K562 (cell line): Measurements from ENCODE around the gene LLGL1. TPM values are rescaled to one million over a fixed set of nuclear protein-coding genes. Genes with fewer than 3 reads are reported as not detected.

Experiments used
- HEY1 ChIP-seq: fragments of 250-450 bp; sonication (Bioruptor Pico); IDR thresholded peaks from 2 replicates; pipeline ENCODE4 v1.5.0; 2020; ENCODE audit warnings: mild to moderate bottlenecking, moderate library complexity, borderline replicate concordance
- RAD51 ChIP-seq: fragments of 450-650 bp; IDR thresholded peaks from 2 replicates; pipeline ENCODE4 v1.7.1; 2016; ENCODE audit warnings: low read depth, mild to moderate bottlenecking, borderline replicate concordance
- SRSF7 ChIP-seq: fragments of 200-400 bp; formaldehyde crosslinking; optimal IDR thresholded peaks from 2 replicates; pipeline ENCODE3; 2017; ENCODE audit warnings: mild to moderate bottlenecking, low read depth, low read length
- TOE1 ChIP-seq, 2 experiments: fragments of 450-650 bp in 1 of 2; sonication (generic) in 1 of 2; formaldehyde crosslinking in 1 of 2; IDR thresholded peaks; 2 replicates each; pipeline versions ENCODE4 v1.7.1 to v1.8.0; 2016 to 2022; ENCODE audit warnings: borderline replicate concordance in 2 of 2, mild to moderate bottlenecking in 2 of 2, antibody characterized with exemption in 1 of 2, inconsistent platforms in 1 of 2, low read depth in 1 of 2, missing genetic modification reagents in 1 of 2, moderate library complexity in 1 of 2
- ZNF395 ChIP-seq: fragments of 200-800 bp; sonication (Bioruptor generic); IDR thresholded peaks from 2 replicates; pipeline ENCODE4 v1.6.1; 2017; ENCODE audit warnings: missing genetic modification characterization, missing compliant biosample characterization
- ZNF717 ChIP-seq: fragments of 250-450 bp; sonication (Bioruptor Pico); IDR thresholded peaks from 2 replicates; pipeline ENCODE4 v1.5.0; 2021
- polyA plus RNA-seq, 8 experiments: library from polyadenylated mRNA; depleted of rRNA in 4 of 8; stranded (reverse) in 5 of 8; unstranded in 3 of 8; fragments of >200 nt; fragmentation: Nextera tagmentation in 2 of 8; fragmentation: Illumina TruSeq in 1 of 8; extraction: Ambion mirVana in 2 of 8; extraction: Trizol in 1 of 8; gene quantifications; 2 replicates each; pipeline versions ENCODE4 v1.2.1 to v1.2.3, GENCODE V29; 2011 to 2014; ENCODE audit warnings: inconsistent platforms in 1 of 8, missing spikeins in 1 of 8
- total RNA-seq, 7 experiments: library from RNA; depleted of rRNA in 6 of 7; stranded (reverse); fragments of >200 nt in 6 of 7; fragmentation: Illumina TruSeq in 2 of 7; extraction: Trizol in 2 of 7; gene quantifications; 2 replicates each; pipeline versions ENCODE4 v1.2.1 to v1.2.3, GENCODE V29; 2011 to 2021; ENCODE audit warnings: low replicate concordance in 1 of 7
- TF ChIP-seq, protein P1 (sequence below): sonication (generic); formaldehyde crosslinking; IDR thresholded peaks from 2 replicates; pipeline ENCODE4 v1.8.0; 2022; ENCODE audit warnings: mild to moderate bottlenecking, missing genetic modification reagents
- TF ChIP-seq, protein P2 (sequence below): fragments of 450-650 bp; IDR thresholded peaks from 2 replicates; pipeline ENCODE4 v1.6.1; 2016; ENCODE audit warnings: antibody characterized with exemption
- TF ChIP-seq, protein P3 (sequence below): fragments of 450-650 bp; IDR thresholded peaks from 2 replicates; pipeline ENCODE4 v1.6.1; 2016; ENCODE audit warnings: mild to moderate bottlenecking, moderate library complexity

Gene LLGL1
- total and polyA plus RNA-seq, 9 of the 15 experiments (the other 6 are each of a cell fraction or from before 2014, with no cell fraction given), result 0.11 to 12.9 (median 5.3) TPM; not detected in 1

- TF ChIP-seq SRSF7, result no peak
- no peak for TF ChIP-seq RAD51
- no peak for TF ChIP-seq HEY1 (CRISPR knock-in tag)
- TF ChIP-seq, protein P1, sequence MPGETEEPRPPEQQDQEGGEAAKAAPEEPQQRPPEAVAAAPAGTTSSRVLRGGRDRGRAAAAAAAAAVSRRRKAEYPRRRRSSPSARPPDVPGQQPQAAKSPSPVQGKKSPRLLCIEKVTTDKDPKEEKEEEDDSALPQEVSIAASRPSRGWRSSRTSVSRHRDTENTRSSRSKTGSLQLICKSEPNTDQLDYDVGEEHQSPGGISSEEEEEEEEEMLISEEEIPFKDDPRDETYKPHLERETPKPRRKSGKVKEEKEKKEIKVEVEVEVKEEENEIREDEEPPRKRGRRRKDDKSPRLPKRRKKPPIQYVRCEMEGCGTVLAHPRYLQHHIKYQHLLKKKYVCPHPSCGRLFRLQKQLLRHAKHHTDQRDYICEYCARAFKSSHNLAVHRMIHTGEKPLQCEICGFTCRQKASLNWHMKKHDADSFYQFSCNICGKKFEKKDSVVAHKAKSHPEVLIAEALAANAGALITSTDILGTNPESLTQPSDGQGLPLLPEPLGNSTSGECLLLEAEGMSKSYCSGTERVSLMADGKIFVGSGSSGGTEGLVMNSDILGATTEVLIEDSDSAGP, result peak; percentile 99
- TF ChIP-seq TOE1 (IDR thresholded peaks at IDR 0.05; ENCODE audit: borderline replicate concordance), result peak; percentile 82; the same call in 1 of the 2 replicates
- TF ChIP-seq TOE1 (CRISPR knock-in tag; IDR thresholded peaks at IDR 0.05; ENCODE audit: borderline replicate concordance, low read depth), result no peak
- TF ChIP-seq ZNF717 (CRISPR knock-in tag), result no peak
- TF ChIP-seq, protein P2, sequence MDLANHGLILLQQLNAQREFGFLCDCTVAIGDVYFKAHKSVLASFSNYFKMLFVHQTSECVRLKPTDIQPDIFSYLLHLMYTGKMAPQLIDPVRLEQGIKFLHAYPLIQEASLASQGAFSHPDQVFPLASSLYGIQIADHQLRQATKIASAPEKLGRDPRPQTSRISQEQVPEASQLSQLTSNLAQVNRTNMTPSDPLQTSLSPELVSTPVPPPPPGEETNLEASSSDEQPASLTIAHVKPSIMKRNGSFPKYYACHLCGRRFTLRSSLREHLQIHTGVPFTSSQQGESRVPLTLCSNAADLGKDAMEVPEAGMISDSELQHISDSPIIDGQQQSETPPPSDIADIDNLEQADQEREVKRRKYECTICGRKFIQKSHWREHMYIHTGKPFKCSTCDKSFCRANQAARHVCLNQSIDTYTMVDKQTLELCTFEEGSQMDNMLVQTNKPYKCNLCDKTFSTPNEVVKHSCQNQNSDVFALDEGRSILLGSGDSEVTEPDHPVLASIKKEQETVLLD, result no peak
- TF ChIP-seq ZNF395 (CRISPR knock-in tag), result no peak
- TF ChIP-seq, protein P3, sequence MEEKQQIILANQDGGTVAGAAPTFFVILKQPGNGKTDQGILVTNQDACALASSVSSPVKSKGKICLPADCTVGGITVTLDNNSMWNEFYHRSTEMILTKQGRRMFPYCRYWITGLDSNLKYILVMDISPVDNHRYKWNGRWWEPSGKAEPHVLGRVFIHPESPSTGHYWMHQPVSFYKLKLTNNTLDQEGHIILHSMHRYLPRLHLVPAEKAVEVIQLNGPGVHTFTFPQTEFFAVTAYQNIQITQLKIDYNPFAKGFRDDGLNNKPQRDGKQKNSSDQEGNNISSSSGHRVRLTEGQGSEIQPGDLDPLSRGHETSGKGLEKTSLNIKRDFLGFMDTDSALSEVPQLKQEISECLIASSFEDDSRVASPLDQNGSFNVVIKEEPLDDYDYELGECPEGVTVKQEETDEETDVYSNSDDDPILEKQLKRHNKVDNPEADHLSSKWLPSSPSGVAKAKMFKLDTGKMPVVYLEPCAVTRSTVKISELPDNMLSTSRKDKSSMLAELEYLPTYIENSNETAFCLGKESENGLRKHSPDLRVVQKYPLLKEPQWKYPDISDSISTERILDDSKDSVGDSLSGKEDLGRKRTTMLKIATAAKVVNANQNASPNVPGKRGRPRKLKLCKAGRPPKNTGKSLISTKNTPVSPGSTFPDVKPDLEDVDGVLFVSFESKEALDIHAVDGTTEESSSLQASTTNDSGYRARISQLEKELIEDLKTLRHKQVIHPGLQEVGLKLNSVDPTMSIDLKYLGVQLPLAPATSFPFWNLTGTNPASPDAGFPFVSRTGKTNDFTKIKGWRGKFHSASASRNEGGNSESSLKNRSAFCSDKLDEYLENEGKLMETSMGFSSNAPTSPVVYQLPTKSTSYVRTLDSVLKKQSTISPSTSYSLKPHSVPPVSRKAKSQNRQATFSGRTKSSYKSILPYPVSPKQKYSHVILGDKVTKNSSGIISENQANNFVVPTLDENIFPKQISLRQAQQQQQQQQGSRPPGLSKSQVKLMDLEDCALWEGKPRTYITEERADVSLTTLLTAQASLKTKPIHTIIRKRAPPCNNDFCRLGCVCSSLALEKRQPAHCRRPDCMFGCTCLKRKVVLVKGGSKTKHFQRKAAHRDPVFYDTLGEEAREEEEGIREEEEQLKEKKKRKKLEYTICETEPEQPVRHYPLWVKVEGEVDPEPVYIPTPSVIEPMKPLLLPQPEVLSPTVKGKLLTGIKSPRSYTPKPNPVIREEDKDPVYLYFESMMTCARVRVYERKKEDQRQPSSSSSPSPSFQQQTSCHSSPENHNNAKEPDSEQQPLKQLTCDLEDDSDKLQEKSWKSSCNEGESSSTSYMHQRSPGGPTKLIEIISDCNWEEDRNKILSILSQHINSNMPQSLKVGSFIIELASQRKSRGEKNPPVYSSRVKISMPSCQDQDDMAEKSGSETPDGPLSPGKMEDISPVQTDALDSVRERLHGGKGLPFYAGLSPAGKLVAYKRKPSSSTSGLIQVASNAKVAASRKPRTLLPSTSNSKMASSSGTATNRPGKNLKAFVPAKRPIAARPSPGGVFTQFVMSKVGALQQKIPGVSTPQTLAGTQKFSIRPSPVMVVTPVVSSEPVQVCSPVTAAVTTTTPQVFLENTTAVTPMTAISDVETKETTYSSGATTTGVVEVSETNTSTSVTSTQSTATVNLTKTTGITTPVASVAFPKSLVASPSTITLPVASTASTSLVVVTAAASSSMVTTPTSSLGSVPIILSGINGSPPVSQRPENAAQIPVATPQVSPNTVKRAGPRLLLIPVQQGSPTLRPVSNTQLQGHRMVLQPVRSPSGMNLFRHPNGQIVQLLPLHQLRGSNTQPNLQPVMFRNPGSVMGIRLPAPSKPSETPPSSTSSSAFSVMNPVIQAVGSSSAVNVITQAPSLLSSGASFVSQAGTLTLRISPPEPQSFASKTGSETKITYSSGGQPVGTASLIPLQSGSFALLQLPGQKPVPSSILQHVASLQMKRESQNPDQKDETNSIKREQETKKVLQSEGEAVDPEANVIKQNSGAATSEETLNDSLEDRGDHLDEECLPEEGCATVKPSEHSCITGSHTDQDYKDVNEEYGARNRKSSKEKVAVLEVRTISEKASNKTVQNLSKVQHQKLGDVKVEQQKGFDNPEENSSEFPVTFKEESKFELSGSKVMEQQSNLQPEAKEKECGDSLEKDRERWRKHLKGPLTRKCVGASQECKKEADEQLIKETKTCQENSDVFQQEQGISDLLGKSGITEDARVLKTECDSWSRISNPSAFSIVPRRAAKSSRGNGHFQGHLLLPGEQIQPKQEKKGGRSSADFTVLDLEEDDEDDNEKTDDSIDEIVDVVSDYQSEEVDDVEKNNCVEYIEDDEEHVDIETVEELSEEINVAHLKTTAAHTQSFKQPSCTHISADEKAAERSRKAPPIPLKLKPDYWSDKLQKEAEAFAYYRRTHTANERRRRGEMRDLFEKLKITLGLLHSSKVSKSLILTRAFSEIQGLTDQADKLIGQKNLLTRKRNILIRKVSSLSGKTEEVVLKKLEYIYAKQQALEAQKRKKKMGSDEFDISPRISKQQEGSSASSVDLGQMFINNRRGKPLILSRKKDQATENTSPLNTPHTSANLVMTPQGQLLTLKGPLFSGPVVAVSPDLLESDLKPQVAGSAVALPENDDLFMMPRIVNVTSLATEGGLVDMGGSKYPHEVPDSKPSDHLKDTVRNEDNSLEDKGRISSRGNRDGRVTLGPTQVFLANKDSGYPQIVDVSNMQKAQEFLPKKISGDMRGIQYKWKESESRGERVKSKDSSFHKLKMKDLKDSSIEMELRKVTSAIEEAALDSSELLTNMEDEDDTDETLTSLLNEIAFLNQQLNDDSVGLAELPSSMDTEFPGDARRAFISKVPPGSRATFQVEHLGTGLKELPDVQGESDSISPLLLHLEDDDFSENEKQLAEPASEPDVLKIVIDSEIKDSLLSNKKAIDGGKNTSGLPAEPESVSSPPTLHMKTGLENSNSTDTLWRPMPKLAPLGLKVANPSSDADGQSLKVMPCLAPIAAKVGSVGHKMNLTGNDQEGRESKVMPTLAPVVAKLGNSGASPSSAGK, result peak; percentile 48
Measured at GRCh38 chr17:18260332-18261145, 35.1 kb downstream of the LLGL1 start, which contains the start of gene MIEF2 (continued).
